ENCODE measurements around the gene ADH4.
"Not testable (repeated sequence)": the region's sequence is repeated elsewhere in the genome, so short reads cannot be mapped to it uniquely, and the experiment has no call there.

The ADH4 gene

GRCh38 chr4:99144070-99144469, at the start of gene ADH4:
TSS of gene ADH4 (minus strand) at chr4:99144297. CDS start at chr4:99144222, 75 bp downstream.
- no peak for DNase-seq

GRCh38 chr4:99190336-99190735, 46.2 kb upstream of the ADH4 start:
- DNase-seq: no peak

GRCh38 chr4:99189900-99190299, 45.8 kb upstream of the ADH4 start:
- DNase-seq: not testable (repeated sequence)

GRCh38 chr4:99186029-99186428, 41.9 kb upstream of the ADH4 start:
- DNase-seq: no peak

- DNase-seq: no peak
Measured at GRCh38 chr4:99185581-99185980, 41.5 kb upstream of the ADH4 start.

GRCh38 chr4:99180382-99181070, 36.4 kb upstream of the ADH4 start:
- no peak for DNase-seq

GRCh38 chr4:99179626-99180025, 35.5 kb upstream of the ADH4 start:
- no peak for DNase-seq

GRCh38 chr4:99179178-99179577, 35.1 kb upstream of the ADH4 start:
- no peak for DNase-seq

GRCh38 chr4:99166544-99166943, 22.4 kb upstream of the ADH4 start:
- DNase-seq: no peak

GRCh38 chr4:99165978-99166377, 21.9 kb upstream of the ADH4 start:
- no peak for DNase-seq

GRCh38 chr4:99161373-99162099, 17.4 kb upstream of the ADH4 start:
- DNase-seq: no peak

- no peak for DNase-seq
Measured at GRCh38 chr4:99159699-99160098, 15.6 kb upstream of the ADH4 start.

- DNase-seq: no peak
Measured at GRCh38 chr4:99157478-99157935, 13.4 kb upstream of the ADH4 start.

GRCh38 chr4:99156992-99157391, 12.9 kb upstream of the ADH4 start:
- no peak for DNase-seq

- no peak for DNase-seq
Measured at GRCh38 chr4:99154658-99155342, 10.7 kb upstream of the ADH4 start.

- DNase-seq: no peak
Measured at GRCh38 chr4:99151995-99152394, 7.9 kb upstream of the ADH4 start.

- DNase-seq: no peak
Measured at GRCh38 chr4:99151452-99151851, 7.4 kb upstream of the ADH4 start.

- DNase-seq: no peak
Measured at GRCh38 chr4:99149426-99150019, 5.4 kb upstream of the ADH4 start.

- DNase-seq: no peak
Measured at GRCh38 chr4:99148550-99148949, 4.5 kb upstream of the ADH4 start.

- DNase-seq: no peak
Measured at GRCh38 chr4:99144587-99144986, 490 bp upstream of the ADH4 start.

- no peak for DNase-seq
Measured at GRCh38 chr4:99136329-99136728, 7.8 kb downstream of the ADH4 start.

GRCh38 chr4:99135541-99136162, 8.4 kb downstream of the ADH4 start:
- DNase-seq: no peak

GRCh38 chr4:99134586-99134985, 9.5 kb downstream of the ADH4 start:
- no peak for DNase-seq
